Measurements from ENCODE around the gene AURKAIP1. TPM values are rescaled to one million over a fixed set of nuclear protein-coding genes. Genes with fewer than 3 reads are reported as not detected.
A peak's percentile ranks its signal among the peaks of the same experiment; 100 is the strongest.

AURKAIP1 gene
- total RNA-seq, 1 experiment from 2014 or later: 177 TPM

GRCh38 chr1:1366699-1367066, 8.3 kb downstream of the AURKAIP1 start:
- H3K27me3 ChIP-seq: no peaks in the 10 kb centered on the region
- peaks cover 10% of the 10 kb centered on the region for H3K4me1 ChIP-seq
- no peak overlapping the region for H3K4me3 ChIP-seq
- H3K9me3 ChIP-seq (replicated peaks): peaks cover 13% of the 10 kb centered on the region
- DNase-seq: no peak
- H3K36me3 ChIP-seq: 0 out of 2 replicates have a peak, but pooled peaks cover 4% of the 10 kb centered on the region
- no peak overlapping the region for H3K27ac ChIP-seq

GRCh38 chr1:1365875-1366698, 8.9 kb downstream of the AURKAIP1 start:
- H3K4me1 ChIP-seq: peaks cover 7% of the 10 kb centered on the region
- H3K9me3 ChIP-seq (replicated peaks): peaks cover 13% of the 10 kb centered on the region
- no peak overlapping the region for H3K27ac ChIP-seq
- DNase-seq: no peak
- no peak overlapping the region for H3K4me3 ChIP-seq
- H3K27me3 ChIP-seq: no peaks in the 10 kb centered on the region
- H3K36me3 ChIP-seq: 0 out of 2 replicates have a peak, but pooled peaks cover 4% of the 10 kb centered on the region

DNA sequence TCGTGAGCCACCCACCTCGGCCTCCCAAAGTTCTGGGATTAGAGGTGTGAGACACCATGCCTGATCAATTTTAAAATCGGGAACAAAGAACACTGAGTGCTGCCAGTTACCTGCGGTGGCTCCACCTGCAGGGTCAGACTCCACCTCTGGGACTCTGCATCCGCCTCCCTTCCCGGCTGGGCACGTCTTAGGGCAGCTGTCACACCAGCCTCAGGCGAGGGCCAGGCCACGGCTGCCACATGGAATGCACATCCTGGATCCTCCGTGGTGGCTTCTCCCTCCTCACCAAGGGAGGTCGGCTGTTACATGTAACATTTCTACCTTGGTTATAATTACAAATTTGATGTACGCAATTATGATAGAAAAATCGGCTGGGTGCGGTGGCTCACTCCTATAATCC, 10.7 kb downstream of the AURKAIP1 start:
- peak in 1 of 2 experiments; percentile 37 for DNase-seq
- H3K4me1 ChIP-seq: peaks cover 19% of the 10 kb centered on the region
- 0 out of 2 replicates have a peak, but pooled peaks cover 2% of the 10 kb centered on the region for H3K36me3 ChIP-seq
- H3K27me3 ChIP-seq: no peaks in the 10 kb centered on the region
- H3K9me3 ChIP-seq (replicated peaks): peaks cover 13% of the 10 kb centered on the region
- H3K27ac ChIP-seq: no peak overlapping the region
- H3K4me3 ChIP-seq: no peak overlapping the region

DNA sequence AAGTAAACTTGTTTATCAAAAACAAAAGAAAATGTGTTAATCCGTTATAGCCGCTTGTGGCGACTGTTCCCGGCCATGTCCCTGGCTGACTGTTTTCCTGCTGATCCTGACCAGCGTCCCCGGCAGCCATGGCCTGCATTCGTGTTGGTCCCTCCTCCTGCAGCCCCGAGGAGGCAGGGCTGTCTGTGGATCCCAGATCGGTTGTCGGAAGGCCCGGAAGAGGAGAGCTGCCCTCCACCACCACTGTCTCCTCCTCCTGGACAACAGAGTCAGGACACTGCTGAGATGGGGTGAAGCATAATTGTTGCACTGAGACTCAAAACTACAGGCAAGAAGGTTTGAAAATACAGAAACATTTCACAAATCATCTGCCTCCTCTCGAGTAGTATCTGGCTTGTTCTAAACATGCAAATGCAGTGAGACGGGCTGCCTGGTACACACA, 13.0 kb downstream of the AURKAIP1 start:
- Histone ChIP-seq H3K4me1 (peaks cover 30% of the 10 kb centered on the region), H3K27ac (no peak overlapping the region), H3K36me3 (0 out of 2 replicates have a peak, but pooled peaks cover 2% of the 10 kb centered on the region), H3K4me3 (no peak overlapping the region), H3K27me3 (no peaks in the 10 kb centered on the region), H3K9me3 (replicated peaks) (peaks cover 9% of the 10 kb centered on the region)
- DNase-seq: peak; percentile 71 to 74

DNA sequence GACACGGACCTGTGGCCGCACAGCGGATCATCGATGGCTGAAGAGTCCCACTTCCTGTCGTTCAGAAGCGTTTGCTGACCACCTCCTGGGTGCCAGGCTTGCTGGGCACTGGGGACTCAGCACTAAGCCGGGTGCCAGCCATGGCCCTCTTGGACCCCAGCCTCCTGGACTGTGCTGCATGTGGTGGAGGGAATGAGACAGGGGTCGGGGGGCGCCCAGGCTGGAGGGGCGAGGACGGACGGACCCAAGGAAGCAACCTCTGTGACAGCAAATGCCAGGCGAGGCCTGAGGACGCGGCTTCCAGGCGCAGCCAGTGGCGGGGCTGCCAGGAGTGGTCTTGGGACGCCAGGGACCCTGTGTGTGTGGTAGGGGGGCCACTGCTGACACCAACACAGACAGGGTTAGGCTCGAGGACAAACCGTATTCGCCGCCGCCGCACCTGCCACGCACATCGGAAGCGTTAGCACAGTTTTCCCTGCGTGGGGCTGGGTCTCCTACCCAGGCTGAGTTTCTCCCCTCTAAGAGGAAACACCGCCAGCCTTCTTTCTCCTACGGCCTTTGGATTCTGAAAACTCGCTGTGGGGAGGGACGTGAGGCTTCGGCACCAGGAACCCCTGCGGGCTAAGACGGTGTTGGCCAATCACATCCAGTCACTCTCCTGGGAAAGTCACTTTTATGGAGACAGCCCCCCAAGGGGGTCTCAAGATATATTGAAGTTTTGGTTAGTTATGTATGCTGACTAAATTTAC, 13.6 kb downstream of the AURKAIP1 start:
- Histone ChIP-seq H3K9me3 (replicated peaks) (peaks cover 6% of the 10 kb centered on the region), H3K27me3 (no peaks in the 10 kb centered on the region), H3K27ac (no peak overlapping the region; the same call in 1 of the 2 replicates), H3K4me1 (peaks cover 30% of the 10 kb centered on the region), H3K36me3 (0 out of 2 replicates have a peak, but pooled peaks cover 2% of the 10 kb centered on the region), H3K4me3 (no peak overlapping the region)
- DNase-seq: peak in 1 of 2 experiments; percentile 9

GRCh38 chr1:1360506-1361169, 14.4 kb downstream of the AURKAIP1 start:
- Histone ChIP-seq H3K4me3 (no peak overlapping the region), H3K36me3 (no peaks in the 10 kb centered on the region), H3K4me1 (peaks cover 30% of the 10 kb centered on the region), H3K27me3 (no peaks in the 10 kb centered on the region), H3K9me3 (replicated peaks) (0 out of 2 replicates have a peak, but pooled peaks cover under 1% of the 10 kb centered on the region), H3K27ac (peak overlapping the region; percentile 87)
- peak; percentile 79 to 85 for DNase-seq

- peak; percentile 78 to 83 for DNase-seq
- peak overlapping the region; percentile 87 for H3K27ac ChIP-seq
- H3K9me3 ChIP-seq (replicated peaks): no peaks in the 10 kb centered on the region
Measured at GRCh38 chr1:1359664-1360468, 15.1 kb downstream of the AURKAIP1 start.

GRCh38 chr1:1359308-1359663, 15.7 kb downstream of the AURKAIP1 start:
- Histone ChIP-seq H3K9me3 (replicated peaks) (no peaks in the 10 kb centered on the region), H3K4me1 (peaks cover 30% of the 10 kb centered on the region), H3K4me3 (no peak overlapping the region), H3K27ac (peak overlapping the region; percentile 87), H3K36me3 (no peaks in the 10 kb centered on the region), H3K27me3 (no peaks in the 10 kb centered on the region)
- peak in 1 of 2 experiments; percentile 60 for DNase-seq

More at GRCh38 chr1:1359664-1360468, 15.1 kb downstream of the AURKAIP1 start:
- Histone ChIP-seq H3K4me3 (0 out of 2 replicates have a peak overlapping the region, but pooled peaks have one; percentile 1), H3K27me3 (no peaks in the 10 kb centered on the region), H3K4me1 (peaks cover 30% of the 10 kb centered on the region), H3K36me3 (no peaks in the 10 kb centered on the region)

GRCh38 chr1:1358433-1359271, 16.4 kb downstream of the AURKAIP1 start, which contains the start of gene MXRA8:
Gene MXRA8, minus strand, starts transcription at chr1:1358555. Its CDS starts 51 bp downstream, at chr1:1358504.
- DNase-seq: peak; percentile 64 to 68
- no peaks in the 10 kb centered on the region for H3K9me3 ChIP-seq (replicated peaks)
- H3K27me3 ChIP-seq: no peaks in the 10 kb centered on the region
- no peaks in the 10 kb centered on the region for H3K36me3 ChIP-seq
- peak within 1 kb of the TSS; percentile 52 for H3K4me3 ChIP-seq
- peak within 1 kb of the TSS; percentile 87 for H3K27ac ChIP-seq
- peaks cover 31% of the 10 kb centered on the region for H3K4me1 ChIP-seq

DNA sequence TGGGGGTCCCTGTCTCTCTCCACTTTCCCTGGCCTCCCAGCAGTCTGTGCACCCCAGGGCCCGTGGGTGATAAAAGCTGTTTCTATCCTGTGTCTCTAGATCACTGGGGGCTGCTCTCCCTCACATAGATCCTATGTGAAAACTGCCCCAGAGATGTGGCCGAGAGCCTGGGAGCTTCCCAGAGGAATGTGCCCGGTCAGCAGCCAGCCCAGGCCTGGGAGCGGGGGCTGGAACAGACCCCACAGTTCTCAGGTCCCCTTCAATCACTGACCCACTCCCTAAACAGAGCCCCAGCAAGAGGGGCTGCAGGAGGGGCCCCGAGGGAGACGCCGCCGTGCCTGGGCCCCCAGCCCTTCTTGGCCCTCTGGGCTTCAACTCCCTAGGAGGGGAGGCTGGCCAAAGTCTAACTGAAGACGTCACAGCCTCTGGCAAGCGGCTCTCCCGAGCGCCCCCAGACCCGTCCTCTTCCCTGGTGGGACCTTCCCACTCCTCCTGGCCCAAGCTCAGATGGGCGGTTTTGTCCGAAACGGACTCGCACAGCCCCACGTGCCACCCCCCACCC, 17.1 kb downstream of the AURKAIP1 start:
- DNase-seq: peak in 1 of 2 experiments; percentile 43
- no peaks in the 10 kb centered on the region for H3K27me3 ChIP-seq
- peaks cover 38% of the 10 kb centered on the region for H3K4me1 ChIP-seq
- H3K27ac ChIP-seq: peak overlapping the region; percentile 87; the same call in 1 of the 2 replicates
- H3K4me3 ChIP-seq: peak overlapping the region; percentile 52
- no peaks in the 10 kb centered on the region for H3K9me3 ChIP-seq (replicated peaks)
- no peaks in the 10 kb centered on the region for H3K36me3 ChIP-seq

DNA sequence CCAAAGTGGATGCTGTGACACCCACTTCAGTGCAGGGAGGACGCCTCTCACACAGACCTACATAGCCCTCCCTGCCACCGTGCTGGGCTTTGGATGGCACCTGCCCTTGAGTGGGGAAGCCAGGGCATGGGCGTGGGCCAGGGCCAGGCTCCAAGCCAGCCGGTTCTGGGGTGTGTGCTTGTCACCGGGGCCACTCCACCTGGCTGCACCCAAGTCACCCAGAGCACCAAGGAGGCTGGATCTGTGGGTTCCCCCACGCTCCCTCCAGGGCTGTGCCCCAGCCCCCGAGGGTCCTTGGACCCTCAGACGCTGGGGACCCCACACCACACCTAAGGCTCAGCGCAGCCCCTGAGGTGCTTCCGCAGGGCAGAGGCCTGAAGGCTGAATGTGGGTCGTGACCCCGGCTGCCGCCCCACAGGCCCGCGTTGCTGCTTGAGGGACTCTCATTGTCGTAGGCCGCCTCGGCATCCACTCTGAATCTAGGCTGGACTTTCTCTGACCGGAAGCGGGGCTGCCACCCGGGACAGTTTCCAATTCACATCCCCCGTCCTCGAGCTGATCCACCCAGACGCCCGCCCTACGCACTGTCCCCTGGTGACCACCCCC, 18.1 kb downstream of the AURKAIP1 start:
- Histone ChIP-seq H3K4me3 (peak overlapping the region; percentile 52), H3K36me3 (no peaks in the 10 kb centered on the region), H3K9me3 (replicated peaks) (no peaks in the 10 kb centered on the region), H3K4me1 (peaks cover 49% of the 10 kb centered on the region), H3K27ac (no peak overlapping the region), H3K27me3 (no peaks in the 10 kb centered on the region)
- DNase-seq: no peak

GRCh38 chr1:1356166-1356795, 18.7 kb downstream of the AURKAIP1 start:
- no peak for DNase-seq
- H3K27me3 ChIP-seq: no peaks in the 10 kb centered on the region
- peaks cover 54% of the 10 kb centered on the region for H3K4me1 ChIP-seq
- H3K9me3 ChIP-seq (replicated peaks): no peaks in the 10 kb centered on the region
- no peak overlapping the region for H3K27ac ChIP-seq
- H3K4me3 ChIP-seq: no peak overlapping the region
- no peaks in the 10 kb centered on the region for H3K36me3 ChIP-seq
